CD4-positive, alpha-beta T cell treated with Interleukin-6 for 4 hours (primary cell): ENCODE data around the gene PEX6.

ENCODE experiments used
- DNase-seq: peaks from one replicate; pipeline ENCODE4 v3.0.0-alpha.2; 2020; ENCODE audit warnings: mixed read lengths

PEX6 gene

DNA sequence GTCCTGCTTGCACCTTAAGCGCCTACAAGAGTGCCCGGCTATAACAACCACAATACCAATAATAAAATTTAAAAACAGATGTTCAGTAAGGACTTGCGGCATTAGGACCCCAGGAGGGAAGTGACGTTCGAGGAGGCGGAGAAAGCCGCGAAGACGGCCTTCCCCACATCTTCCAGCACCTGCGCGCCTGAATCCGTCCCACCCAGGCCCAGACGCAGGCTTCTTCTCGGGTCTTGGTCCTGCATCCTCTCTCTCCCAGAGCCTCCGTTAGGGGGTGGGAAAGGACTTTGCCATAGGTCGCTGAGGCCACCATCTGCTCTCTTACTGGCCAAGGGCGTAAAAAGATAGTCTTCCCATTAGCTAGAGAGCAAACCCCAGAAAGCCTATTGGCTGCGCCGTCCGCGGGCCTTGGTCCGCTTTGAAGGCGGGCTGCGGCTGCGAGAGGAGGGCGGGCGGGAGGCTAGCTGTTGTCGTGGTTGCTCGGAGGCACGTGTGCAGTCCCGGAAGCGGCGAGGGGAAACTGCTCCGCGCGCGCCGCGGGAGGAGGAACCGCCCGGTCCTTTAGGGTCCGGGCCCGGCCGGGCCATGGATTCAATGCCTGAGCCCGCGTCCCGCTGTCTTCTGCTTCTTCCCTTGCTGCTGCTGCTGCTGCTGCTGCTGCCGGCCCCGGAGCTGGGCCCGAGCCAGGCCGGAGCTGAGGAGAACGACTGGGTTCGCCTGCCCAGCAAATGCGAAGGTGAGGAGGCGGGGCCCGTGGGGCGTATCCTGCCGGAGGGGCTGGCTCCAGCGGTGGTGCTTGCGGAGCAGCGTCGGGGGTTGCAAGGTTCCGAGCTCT is 49.8 kb downstream of the PEX6 start, which contains the start of gene CNPY3:
TSS of gene CNPY3 (plus strand) at position 495 of the 835 bp plus-strand sequence. CDS start at position 586, 91 bp downstream.
- DNase-seq, result peak; percentile 95

- DNase-seq, result no peak
These were observed 53.6 kb downstream of the PEX6 start for GRCh38 chr6:42925248-42925857.

- no peak for DNase-seq
These were observed 55.3 kb downstream of the PEX6 start for GRCh38 chr6:42923666-42924065.

DNA sequence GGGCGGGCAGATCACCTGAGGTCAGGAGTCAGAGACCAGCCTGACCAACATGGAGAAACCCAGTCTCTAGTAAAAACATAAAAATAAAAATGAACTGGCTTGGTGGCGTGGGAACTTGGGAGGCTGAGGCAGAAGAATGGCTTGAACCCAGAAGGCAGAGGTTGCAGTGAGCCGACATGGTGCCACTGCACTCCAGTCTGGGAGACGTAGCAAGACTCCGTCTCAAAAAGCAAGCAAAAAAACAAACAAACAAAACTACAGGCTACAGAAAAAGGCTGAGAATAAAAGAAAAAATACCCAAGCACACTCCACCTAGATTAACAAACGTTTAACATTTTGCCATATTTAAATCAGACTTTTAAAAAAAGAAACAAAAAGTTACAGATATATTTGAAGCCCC is 57.2 kb downstream of the PEX6 start:
- DNase-seq, result no peak

- no peak for DNase-seq
These were observed 62.7 kb downstream of the PEX6 start for GRCh38 chr6:42916288-42916687.

- DNase-seq, result no peak
These were observed 63.2 kb downstream of the PEX6 start, which contains the start of gene PTCRA for GRCh38 chr6:42915732-42916131. Gene PTCRA, plus strand, starts transcription at chr6:42916053. Its CDS starts 17 bp downstream, at chr6:42916070.

- DNase-seq, result no peak
These were observed 64.4 kb downstream of the PEX6 start for GRCh38 chr6:42914546-42914945.
